Tibial nerve (tissue), 4 donors: ENCODE data around the gene MIER2. TPM values are rescaled to one million over a fixed set of nuclear protein-coding genes. Genes with fewer than 3 reads are reported as not detected.
"Not testable (repeated sequence)": the region's sequence is repeated elsewhere in the genome, so short reads cannot be mapped to it uniquely, and the experiment has no call there.

ENCODE experiments used
- DNase-seq, 2 donors: peaks; one replicate each; pipeline ENCODE4 v3.0.0-alpha.2; 2019; ENCODE audit warnings: low spot score in 2 of 2
- H3K27ac ChIP-seq, 4 donors: fragments of 200-600 bp; sonication (generic) in 3 of 4; one replicate each; pipeline ENCODE4 v1.5.1; 2017 to 2019; ENCODE audit warnings: mild to moderate bottlenecking in 1 of 4
- H3K27me3 ChIP-seq, 2 donors: fragments of 200-600 bp; sonication (generic) in 1 of 2; one replicate each; pipeline versions ENCODE4 v1.5.1 to v1.6.0; 2017 to 2019
- H3K36me3 ChIP-seq, 3 donors: fragments of 200-600 bp; sonication (generic); one replicate each; pipeline ENCODE4 v1.5.1; 2018 to 2019
- H3K4me1 ChIP-seq, 4 donors: fragments of 200-600 bp; sonication (generic) in 3 of 4; one replicate each; pipeline ENCODE4 v1.5.1; 2017 to 2019
- H3K4me3 ChIP-seq, 4 donors: fragments of 200-600 bp; sonication (generic) in 3 of 4; one replicate each; pipeline ENCODE4 v1.5.1; 2017 to 2019; ENCODE audit warnings: mild to moderate bottlenecking in 1 of 4, moderate library complexity in 1 of 4
- H3K9me3 ChIP-seq, 4 donors: fragments of 200-600 bp; sonication (generic) in 3 of 4; one replicate each; pipeline ENCODE4 v1.5.1; 2017 to 2019
- EP300 ChIP-seq, 2 donors: sonication (generic); formaldehyde crosslinking; IDR thresholded peaks; one replicate each; pipeline ENCODE4 v1.6.1; 2017; ENCODE audit warnings: antibody characterized with exemption in 2 of 2, mild to moderate bottlenecking in 1 of 2
- POLR2A ChIP-seq, 2 donors: fragments of 450-650 bp; IDR thresholded peaks; one replicate each; pipeline ENCODE4 v1.6.1; 2017; ENCODE audit warnings: antibody characterized with exemption in 2 of 2, mild to moderate bottlenecking in 2 of 2, moderate library complexity in 2 of 2
- WGBS, 2 donors: methylation state at CpG; one replicate each; pipeline ENCODE4 v1.1.5; 2018; 5-methylcytosine and 5-hydroxymethylcytosine counted together
- total RNA-seq, 4 donors: library from RNA; depleted of rRNA; stranded (reverse); fragments of >200 nt; gene quantifications; one replicate each; pipeline ENCODE4 v1.1.0, GENCODE V29; 2016
- TF ChIP-seq, protein P1 (sequence below), 5 experiments: fragments of 200-600 bp in 3 of 5; fragments of 450-650 bp in 2 of 5; sonication (generic) in 3 of 5; IDR thresholded peaks; one replicate each; pipeline ENCODE4 v1.5.1; 2016 to 2019; ENCODE audit warnings: antibody characterized with exemption in 5 of 5, mild to moderate bottlenecking in 3 of 5, moderate library complexity in 2 of 5

MIER2 gene
- total RNA-seq, 4 donors from 2014 or later = 17.8 to 20.7 (median 19.1) TPM

GRCh38 chr19:362683-363082 lies 18.1 kb upstream of the MIER2 start:
- DNase-seq = no peak
- Histone ChIP-seq H3K36me3 (no peaks in the 10 kb centered on the region), H3K27ac (no peak overlapping the region), H3K4me1 (no peaks in the 10 kb centered on the region), H3K27me3 (peaks cover 0 to 25% of the 10 kb centered on the region in 2 donors), H3K4me3 (no peak overlapping the region), H3K9me3 (peaks cover 0 to 2% (median 0%) of the 10 kb centered on the region in 4 donors)
- TF ChIP-seq POLR2A (IDR thresholded peaks at IDR 0.05) (no peak), EP300 (IDR thresholded peaks at IDR 0.05) (no peak)
- TF ChIP-seq, protein P1, sequence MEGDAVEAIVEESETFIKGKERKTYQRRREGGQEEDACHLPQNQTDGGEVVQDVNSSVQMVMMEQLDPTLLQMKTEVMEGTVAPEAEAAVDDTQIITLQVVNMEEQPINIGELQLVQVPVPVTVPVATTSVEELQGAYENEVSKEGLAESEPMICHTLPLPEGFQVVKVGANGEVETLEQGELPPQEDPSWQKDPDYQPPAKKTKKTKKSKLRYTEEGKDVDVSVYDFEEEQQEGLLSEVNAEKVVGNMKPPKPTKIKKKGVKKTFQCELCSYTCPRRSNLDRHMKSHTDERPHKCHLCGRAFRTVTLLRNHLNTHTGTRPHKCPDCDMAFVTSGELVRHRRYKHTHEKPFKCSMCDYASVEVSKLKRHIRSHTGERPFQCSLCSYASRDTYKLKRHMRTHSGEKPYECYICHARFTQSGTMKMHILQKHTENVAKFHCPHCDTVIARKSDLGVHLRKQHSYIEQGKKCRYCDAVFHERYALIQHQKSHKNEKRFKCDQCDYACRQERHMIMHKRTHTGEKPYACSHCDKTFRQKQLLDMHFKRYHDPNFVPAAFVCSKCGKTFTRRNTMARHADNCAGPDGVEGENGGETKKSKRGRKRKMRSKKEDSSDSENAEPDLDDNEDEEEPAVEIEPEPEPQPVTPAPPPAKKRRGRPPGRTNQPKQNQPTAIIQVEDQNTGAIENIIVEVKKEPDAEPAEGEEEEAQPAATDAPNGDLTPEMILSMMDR (IDR thresholded peaks at IDR 0.05) = no peak
- WGBS, 2 donors = 76 to 87% methylated on average over 11 of the region's 11 CpGs

DNA sequence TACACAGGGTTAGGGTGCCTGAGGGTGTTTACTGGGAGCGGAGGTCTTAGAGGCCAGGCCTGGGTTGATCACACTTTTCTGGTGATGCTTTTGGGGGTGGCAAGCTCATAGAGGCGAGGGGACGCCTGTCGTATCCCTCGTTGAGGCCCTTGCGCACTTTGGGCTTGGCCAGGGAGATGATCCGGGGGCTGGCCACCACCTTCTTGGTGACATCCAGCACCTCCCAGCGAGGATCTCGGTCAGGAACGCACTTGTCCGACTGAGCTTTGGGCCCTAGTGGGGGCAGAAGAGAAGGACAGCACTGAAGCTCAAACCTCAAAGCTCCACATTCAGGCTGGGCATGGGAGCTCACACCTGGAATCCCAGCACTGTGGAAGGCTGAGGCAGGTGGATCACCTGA lies 17.6 kb upstream of the MIER2 start:
- Histone ChIP-seq H3K36me3 (no peaks in the 10 kb centered on the region), H3K4me1 (no peaks in the 10 kb centered on the region), H3K27ac (no peak overlapping the region), H3K9me3 (peaks cover 0 to 2% (median 0%) of the 10 kb centered on the region in 4 donors), H3K4me3 (no peak overlapping the region), H3K27me3 (peaks cover 0 to 21% of the 10 kb centered on the region in 2 donors)
- no peak for DNase-seq
- TF ChIP-seq, protein P1 (IDR thresholded peaks at IDR 0.05) = no peak
- TF ChIP-seq EP300 (IDR thresholded peaks at IDR 0.05) = no peak
- TF ChIP-seq POLR2A (IDR thresholded peaks at IDR 0.05) = no peak
- 84 to 90% methylated on average over 9 to 11 of the region's 11 CpGs for WGBS, 2 donors

DNA sequence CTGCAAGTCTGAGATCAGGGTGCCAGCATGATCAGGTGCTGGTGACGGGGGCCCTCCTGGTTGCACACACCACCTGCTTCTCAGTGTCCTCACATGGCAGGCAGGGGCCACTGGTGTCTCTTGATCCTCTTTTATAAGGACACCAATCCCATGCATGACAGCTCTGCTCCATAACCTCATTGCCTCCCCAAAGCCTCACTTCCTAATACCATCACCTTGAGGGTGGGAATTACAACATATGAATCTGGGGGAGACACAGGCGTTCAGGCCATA lies 15.0 kb upstream of the MIER2 start:
- Histone ChIP-seq H3K4me3 (no peak overlapping the region), H3K4me1 (no peaks in the 10 kb centered on the region), H3K9me3 (peaks cover 0 to 7% (median 0%) of the 10 kb centered on the region in 4 donors), H3K36me3 (no peaks in the 10 kb centered on the region), H3K27me3 (peaks cover 0 to 11% of the 10 kb centered on the region in 2 donors), H3K27ac (no peak overlapping the region)
- WGBS, 2 donors = 80 to 87% methylated on average over 2 of the region's 2 CpGs
- no peak for DNase-seq
- TF ChIP-seq, protein P1 (IDR thresholded peaks at IDR 0.05) = no peak
- TF ChIP-seq POLR2A (IDR thresholded peaks at IDR 0.05) (no peak), EP300 (IDR thresholded peaks at IDR 0.05) (no peak)

DNA sequence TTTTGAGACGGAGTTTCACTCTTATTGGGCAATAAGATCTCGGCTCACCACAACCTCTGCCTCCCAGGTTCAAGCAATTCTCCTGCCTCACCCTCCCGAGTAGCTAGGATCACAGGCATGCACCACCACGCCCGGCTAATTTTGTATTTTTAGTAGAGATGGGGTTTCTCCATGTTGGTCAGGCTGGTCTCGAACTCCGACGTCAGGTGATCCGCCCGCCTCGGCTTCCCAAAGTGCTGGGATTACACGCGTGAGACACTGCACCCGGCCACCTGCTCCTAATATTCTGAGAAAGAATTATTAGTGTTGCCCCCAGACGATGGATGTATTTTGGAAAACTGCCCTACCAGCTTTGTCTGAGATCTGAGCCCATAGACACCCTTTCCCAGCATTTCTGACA lies 10.9 kb upstream of the MIER2 start:
- H3K9me3 ChIP-seq = peaks cover 0 to 25% (median 0%) of the 10 kb centered on the region in 4 donors
- not testable (repeated sequence) for H3K27ac ChIP-seq, H3K36me3 ChIP-seq, H3K4me3 ChIP-seq, H3K4me1 ChIP-seq, DNase-seq
- 87 to 94% methylated on average over 12 to 15 of the region's 15 CpGs for WGBS, 2 donors
- H3K27me3 ChIP-seq = peaks cover 0 to 11% of the 10 kb centered on the region in 2 donors

GRCh38 chr19:355134-355533 lies 10.5 kb upstream of the MIER2 start:
- no peak overlapping the region for H3K27ac ChIP-seq
- peaks cover 0 to 11% of the 10 kb centered on the region in 2 donors for H3K27me3 ChIP-seq
- H3K4me3 ChIP-seq = no peak overlapping the region
- H3K9me3 ChIP-seq = peaks cover 0 to 25% (median 0%) of the 10 kb centered on the region in 4 donors
- TF ChIP-seq EP300 (IDR thresholded peaks at IDR 0.05) (no peak), POLR2A (IDR thresholded peaks at IDR 0.05) (no peak)
- TF ChIP-seq, protein P1 (IDR thresholded peaks at IDR 0.05) = no peak
- WGBS, 2 donors = 87 to 88% methylated on average over 4 of the region's 4 CpGs
- no peaks in the 10 kb centered on the region for H3K36me3 ChIP-seq
- no peak for DNase-seq
- H3K4me1 ChIP-seq = no peaks in the 10 kb centered on the region
